Measurements from ENCODE around the gene SLC39A11.

The SLC39A11 gene

GRCh38 chr17:72719578-72720493 is 372.7 kb downstream of the SLC39A11 start:
- POLR2A ChIA-PET: no interaction called here
- TF ChIP-seq, protein P1, sequence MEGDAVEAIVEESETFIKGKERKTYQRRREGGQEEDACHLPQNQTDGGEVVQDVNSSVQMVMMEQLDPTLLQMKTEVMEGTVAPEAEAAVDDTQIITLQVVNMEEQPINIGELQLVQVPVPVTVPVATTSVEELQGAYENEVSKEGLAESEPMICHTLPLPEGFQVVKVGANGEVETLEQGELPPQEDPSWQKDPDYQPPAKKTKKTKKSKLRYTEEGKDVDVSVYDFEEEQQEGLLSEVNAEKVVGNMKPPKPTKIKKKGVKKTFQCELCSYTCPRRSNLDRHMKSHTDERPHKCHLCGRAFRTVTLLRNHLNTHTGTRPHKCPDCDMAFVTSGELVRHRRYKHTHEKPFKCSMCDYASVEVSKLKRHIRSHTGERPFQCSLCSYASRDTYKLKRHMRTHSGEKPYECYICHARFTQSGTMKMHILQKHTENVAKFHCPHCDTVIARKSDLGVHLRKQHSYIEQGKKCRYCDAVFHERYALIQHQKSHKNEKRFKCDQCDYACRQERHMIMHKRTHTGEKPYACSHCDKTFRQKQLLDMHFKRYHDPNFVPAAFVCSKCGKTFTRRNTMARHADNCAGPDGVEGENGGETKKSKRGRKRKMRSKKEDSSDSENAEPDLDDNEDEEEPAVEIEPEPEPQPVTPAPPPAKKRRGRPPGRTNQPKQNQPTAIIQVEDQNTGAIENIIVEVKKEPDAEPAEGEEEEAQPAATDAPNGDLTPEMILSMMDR (IDR thresholded peaks at IDR 0.05; ENCODE audit: control extremely low read depth, extremely low read depth, low read depth, missing control alignments): no peak
- CTCF ChIA-PET: interaction anchor here (1.2 to 10.0 kb wide), 10 partner anchors 7 to 650 kb away, joined by 3 to 77 read pairs (median 4); no protein-coding TSS in a partner anchor
- no peak for DNase-seq (ENCODE audit: extremely low spot score)

- POLR2A ChIA-PET: no interaction called here
- DNase-seq (ENCODE audit: extremely low spot score): no peak
- TF ChIP-seq, protein P1 (IDR thresholded peaks at IDR 0.05; ENCODE audit: control extremely low read depth, extremely low read depth, low read depth, missing control alignments): no peak
- CTCF ChIA-PET: interaction anchor here (1.2 to 10.0 kb wide), 11 partner anchors 7 to 651 kb away, joined by 3 to 77 read pairs (median 4); no protein-coding TSS in a partner anchor
Measured at GRCh38 chr17:72719206-72719577, 373.3 kb downstream of the SLC39A11 start.

DNA sequence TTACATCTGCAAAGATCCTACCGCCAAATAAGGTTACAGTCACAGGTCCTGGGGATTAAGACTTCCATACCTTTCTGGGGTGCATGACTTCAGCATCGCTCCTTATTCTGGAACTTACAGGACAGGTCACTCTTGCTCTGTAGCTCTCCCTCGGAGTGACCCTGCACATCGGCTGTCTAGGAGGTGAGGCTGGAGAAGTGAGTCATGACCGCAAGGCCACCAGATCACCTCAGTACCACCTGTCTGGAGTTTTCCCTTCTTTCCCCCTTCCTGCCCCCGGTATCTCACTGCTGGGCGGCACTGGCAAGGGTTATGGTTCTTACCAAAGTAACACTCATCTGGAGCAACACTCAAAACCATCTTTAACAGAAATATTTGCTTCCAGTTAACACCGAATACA is 374.8 kb downstream of the SLC39A11 start:
- ChIA-PET CTCF (interaction anchor here (0.9 to 10.0 kb wide), 3 partner anchors 9 to 17 kb away, joined by 3 to 77 read pairs (median 3); no protein-coding TSS in a partner anchor), POLR2A (no interaction called here)
- DNase-seq (ENCODE audit: extremely low spot score): no peak
- TF ChIP-seq, protein P1 (IDR thresholded peaks at IDR 0.05; ENCODE audit: control extremely low read depth, extremely low read depth, low read depth, missing control alignments): no peak

GRCh38 chr17:72717276-72717675 is 375.2 kb downstream of the SLC39A11 start:
- ChIA-PET CTCF (interaction anchor here (1.3 to 10.0 kb wide), 2 partner anchors 9 to 13 kb away, joined by 3 to 77 read pairs; no protein-coding TSS in a partner anchor), POLR2A (no interaction called here)
- TF ChIP-seq, protein P1 (IDR thresholded peaks at IDR 0.05; ENCODE audit: control extremely low read depth, extremely low read depth, low read depth, missing control alignments): no peak
- DNase-seq (ENCODE audit: extremely low spot score): no peak

DNA sequence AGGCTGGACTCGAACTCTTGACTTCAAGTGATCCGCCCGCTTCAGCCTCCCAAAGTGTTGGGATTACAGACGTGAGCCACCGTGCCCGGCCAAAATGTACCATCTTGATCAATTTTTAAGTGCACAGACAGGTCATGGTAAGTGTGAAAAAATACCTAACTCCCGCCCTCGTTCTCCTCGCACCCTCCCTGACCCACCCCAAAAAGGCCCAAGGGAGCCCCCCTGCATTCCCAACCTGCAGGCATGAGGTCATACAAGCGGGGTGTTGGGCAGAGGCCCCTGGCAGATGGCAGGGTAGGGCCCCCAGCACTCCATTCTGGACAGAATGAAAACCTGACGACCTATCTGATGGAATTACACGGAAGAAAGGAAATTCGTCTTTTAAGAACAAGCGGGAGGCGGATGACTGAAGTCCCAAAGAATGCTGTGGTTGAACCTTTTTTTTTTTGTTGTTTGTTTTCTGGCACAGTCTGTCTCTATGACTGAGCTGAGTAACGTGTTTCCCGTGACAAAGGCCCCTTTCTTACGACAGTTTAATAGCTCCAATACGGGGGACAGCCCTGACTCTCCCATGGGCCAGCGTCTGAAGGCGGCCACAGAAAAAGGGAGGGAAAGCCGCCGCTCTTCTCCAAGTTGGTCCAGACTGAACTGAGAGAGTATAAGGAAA is 376.4 kb downstream of the SLC39A11 start:
- POLR2A ChIA-PET: no interaction called here
- no peak for DNase-seq (ENCODE audit: extremely low spot score)
- TF ChIP-seq, protein P1 (IDR thresholded peaks at IDR 0.05; ENCODE audit: control extremely low read depth, extremely low read depth, low read depth, missing control alignments): no peak
- CTCF ChIA-PET: interaction anchor here (10.0 kb wide), 1 partner anchor 10 kb away, joined by 77 read pairs; no protein-coding TSS in a partner anchor

- no peak for DNase-seq (ENCODE audit: extremely low spot score)
- ChIA-PET CTCF (interaction anchor here (1.6 to 10.0 kb wide), 2 partner anchors 12 to 268 kb away, joined by 3 to 77 read pairs; no protein-coding TSS in a partner anchor), POLR2A (no interaction called here)
- TF ChIP-seq, protein P1 (IDR thresholded peaks at IDR 0.05; ENCODE audit: control extremely low read depth, extremely low read depth, low read depth, missing control alignments): no peak
Measured at GRCh38 chr17:72714357-72714966, 378.0 kb downstream of the SLC39A11 start.

Measured in GM10248 (cell line).